GM12874 (cell line): ENCODE data around the gene PSPC1.

Experiments
- CTCF ChIP-seq: IDR thresholded peaks from 2 replicates; pipeline ENCODE4 v1.5.1; 2011; ENCODE audit warnings: low read depth, mild to moderate bottlenecking, control low read depth, low read length, moderate library complexity; ENCODE audit not compliant: insufficient read depth

PSPC1 gene

GRCh38 chr13:19661126-19661525, 121.6 kb downstream of the PSPC1 start:
- no peak for TF ChIP-seq CTCF

GRCh38 chr13:19658831-19659230, 123.9 kb downstream of the PSPC1 start:
- TF ChIP-seq CTCF = no peak

GRCh38 chr13:19657872-19658591, 124.7 kb downstream of the PSPC1 start:
- TF ChIP-seq CTCF = no peak
